ENCODE results near the gene NECTIN1.

DNA sequence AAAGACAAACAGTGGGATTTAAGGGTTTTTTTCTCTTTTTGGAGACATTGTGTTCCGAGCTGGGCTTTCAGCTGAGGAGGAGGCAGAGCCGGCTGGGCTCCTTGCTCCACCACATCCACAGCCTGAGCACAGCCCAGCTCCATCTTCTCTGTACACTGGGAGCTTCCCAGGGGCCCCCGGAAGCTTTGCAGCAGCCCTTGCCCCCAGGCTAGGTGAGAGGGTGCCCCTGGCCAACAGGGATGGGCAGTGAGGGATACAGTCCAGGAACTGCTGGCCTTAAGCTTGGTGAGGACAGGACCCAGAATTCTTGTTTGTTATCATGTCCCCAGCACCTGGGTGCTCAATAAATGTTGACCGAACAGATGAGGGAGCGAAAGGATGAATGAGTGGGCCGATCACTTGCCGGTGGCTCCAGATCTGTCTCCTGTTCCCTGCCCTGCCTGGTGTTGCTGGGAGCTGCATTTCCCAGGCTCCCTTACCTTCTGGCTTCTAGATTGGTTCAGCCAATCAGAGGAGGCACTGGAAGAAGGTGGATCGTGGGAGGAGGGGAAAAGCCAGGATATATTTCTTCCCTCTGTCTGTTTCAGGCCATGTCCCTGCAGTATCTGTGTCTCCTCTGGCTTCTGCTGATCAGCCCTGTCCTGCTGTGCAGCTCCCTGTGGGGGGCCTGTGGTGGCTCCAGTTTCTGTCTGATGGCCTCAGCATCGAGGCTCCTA lies 26.5 kb upstream of the NECTIN1 start:
- TF ChIP-seq, protein P1, sequence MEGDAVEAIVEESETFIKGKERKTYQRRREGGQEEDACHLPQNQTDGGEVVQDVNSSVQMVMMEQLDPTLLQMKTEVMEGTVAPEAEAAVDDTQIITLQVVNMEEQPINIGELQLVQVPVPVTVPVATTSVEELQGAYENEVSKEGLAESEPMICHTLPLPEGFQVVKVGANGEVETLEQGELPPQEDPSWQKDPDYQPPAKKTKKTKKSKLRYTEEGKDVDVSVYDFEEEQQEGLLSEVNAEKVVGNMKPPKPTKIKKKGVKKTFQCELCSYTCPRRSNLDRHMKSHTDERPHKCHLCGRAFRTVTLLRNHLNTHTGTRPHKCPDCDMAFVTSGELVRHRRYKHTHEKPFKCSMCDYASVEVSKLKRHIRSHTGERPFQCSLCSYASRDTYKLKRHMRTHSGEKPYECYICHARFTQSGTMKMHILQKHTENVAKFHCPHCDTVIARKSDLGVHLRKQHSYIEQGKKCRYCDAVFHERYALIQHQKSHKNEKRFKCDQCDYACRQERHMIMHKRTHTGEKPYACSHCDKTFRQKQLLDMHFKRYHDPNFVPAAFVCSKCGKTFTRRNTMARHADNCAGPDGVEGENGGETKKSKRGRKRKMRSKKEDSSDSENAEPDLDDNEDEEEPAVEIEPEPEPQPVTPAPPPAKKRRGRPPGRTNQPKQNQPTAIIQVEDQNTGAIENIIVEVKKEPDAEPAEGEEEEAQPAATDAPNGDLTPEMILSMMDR (IDR thresholded peaks at IDR 0.05; ENCODE audit: insufficient read depth, low read length, poor library complexity, severe bottlenecking) = no peak
- TF ChIP-seq EZH2phosphoT487 (conservative IDR thresholded peaks at IDR 0.05; ENCODE audit: low read length) = no peak
